ENCODE measurements around the gene SPATA31C1.
"Not testable (repeated sequence)": the region's sequence is repeated elsewhere in the genome, so short reads cannot be mapped to it uniquely, and the experiment has no call there.

Gene SPATA31C1

GRCh38 chr9:87937918-87938317 is 20.2 kb downstream of the SPATA31C1 start:
- not testable (repeated sequence) for DNase-seq (ENCODE audit: low read depth, low spot score)

GRCh38 chr9:87938336-87938735 is 20.6 kb downstream of the SPATA31C1 start:
- DNase-seq (ENCODE audit: low read depth, low spot score) = not testable (repeated sequence)

- not testable (repeated sequence) for DNase-seq (ENCODE audit: low read depth, low spot score)
Measured at GRCh38 chr9:87939096-87939495, 21.3 kb downstream of the SPATA31C1 start.

GRCh38 chr9:87944096-87944495 is 26.3 kb downstream of the SPATA31C1 start:
- DNase-seq (ENCODE audit: low read depth, low spot score) = no peak

- DNase-seq (ENCODE audit: low read depth, low spot score) = no peak
Measured at GRCh38 chr9:87944682-87945081, 26.9 kb downstream of the SPATA31C1 start.

GRCh38 chr9:87950296-87950695 is 32.5 kb downstream of the SPATA31C1 start:
- DNase-seq (ENCODE audit: low read depth, low spot score) = no peak

- DNase-seq (ENCODE audit: low read depth, low spot score) = no peak
Measured at GRCh38 chr9:87950765-87951488, 33.2 kb downstream of the SPATA31C1 start.

GRCh38 chr9:87954230-87954629 is 36.5 kb downstream of the SPATA31C1 start:
- no peak for DNase-seq (ENCODE audit: low read depth, low spot score)

- no peak for DNase-seq (ENCODE audit: low read depth, low spot score)
Measured at GRCh38 chr9:87957839-87958238, 40.1 kb downstream of the SPATA31C1 start.

GRCh38 chr9:87958591-87958990 is 40.8 kb downstream of the SPATA31C1 start:
- no peak for DNase-seq (ENCODE audit: low read depth, low spot score)

- DNase-seq (ENCODE audit: low read depth, low spot score) = no peak
Measured at GRCh38 chr9:87959916-87960581, 42.3 kb downstream of the SPATA31C1 start.

GRCh38 chr9:87963770-87964169 is 46.0 kb downstream of the SPATA31C1 start:
- DNase-seq (ENCODE audit: low read depth, low spot score) = no peak

GRCh38 chr9:87964826-87965225 is 47.1 kb downstream of the SPATA31C1 start:
- DNase-seq (ENCODE audit: low read depth, low spot score) = no peak

- DNase-seq (ENCODE audit: low read depth, low spot score) = no peak
Measured at GRCh38 chr9:87968155-87968554, 50.4 kb downstream of the SPATA31C1 start.

GRCh38 chr9:87970602-87971001 is 52.8 kb downstream of the SPATA31C1 start:
- DNase-seq (ENCODE audit: low read depth, low spot score) = no peak

GRCh38 chr9:87973122-87973521 is 55.4 kb downstream of the SPATA31C1 start:
- no peak for DNase-seq (ENCODE audit: low read depth, low spot score)

Data from brain pericyte (primary cell).